B cell (primary cell): ENCODE measurements around the gene SPTBN1. TPM values are rescaled to one million over a fixed set of nuclear protein-coding genes. Genes with fewer than 3 reads are reported as not detected.

Experiments used
- ATAC-seq: fragments of 200-7000 bp; cut with Tn5 transposase; one replicate; pipeline ENCODE4 v1.10.0; 2021; ENCODE audit warnings: low read depth, mild to moderate bottlenecking, moderate number of reproducible peaks, moderate library complexity
- CTCF ChIA-PET: fragments of 350-600 bp; sonication (Branson Sonifier 250); formaldehyde crosslinking; loops from one replicate; lab custom pipeline; 2021; ENCODE audit warnings: antibody characterized with exemption, inconsistent platforms; lab: Charles Lee
- POLR2A ChIA-PET: fragments of 350-600 bp; sonication (Branson Sonifier 250); formaldehyde crosslinking; loops from one replicate; lab custom pipeline; 2021; ENCODE audit warnings: antibody characterized with exemption; lab: Charles Lee
- DNase-seq: peaks from one replicate; pipeline ENCODE4 v3.0.0; 2013
- H2AFZ ChIP-seq: 2 replicates; pipeline ENCODE4 v1.6.1; 2012; ENCODE audit warnings: mild to moderate bottlenecking, low read depth, low read length; ENCODE audit not compliant: insufficient read depth, poor library complexity, severe bottlenecking
- H3K27ac ChIP-seq, 2 donors: 1 replicate in 1 of 2; 2 replicates in 1 of 2; pipeline ENCODE4 v1.5.1; 2012 to 2013; ENCODE audit warnings: low read length in 2 of 2, mild to moderate bottlenecking in 2 of 2, moderate library complexity in 1 of 2
- H3K27me3 ChIP-seq, 4 experiments: fragments of 200-600 bp in 1 of 4; sonication (generic) in 1 of 4; replicated peaks in 1 of 4; 1 replicate in 2 of 4; 2 replicates in 2 of 4; pipeline versions ENCODE4 v1.6.1 to v1.7.0; 2013 to 2016; ENCODE audit warnings: low read length in 3 of 4, mild to moderate bottlenecking in 2 of 4, mixed read lengths in 1 of 4, moderate library complexity in 1 of 4; ENCODE audit not compliant: insufficient read depth in 4 of 4, control insufficient read depth in 3 of 4; ENCODE audit errors: control extremely low read depth in 1 of 4
- H3K36me3 ChIP-seq, 2 experiments: replicated peaks in 1 of 2; 1 replicate in 1 of 2; 2 replicates in 1 of 2; pipeline versions ENCODE4 v1.6.1 to v1.7.1; 2013; ENCODE audit warnings: low read length in 1 of 2; ENCODE audit not compliant: insufficient read depth in 2 of 2, control insufficient read depth in 1 of 2; ENCODE audit errors: control extremely low read depth in 1 of 2, extremely low read depth in 1 of 2
- H3K4me1 ChIP-seq, 2 donors: fragments of 200-600 bp in 1 of 2; sonication (generic) in 1 of 2; 1 replicate in 1 of 2; 2 replicates in 1 of 2; pipeline versions ENCODE4 v1.5.1 to v1.6.1; 2013 to 2017; ENCODE audit warnings: low read length in 2 of 2; ENCODE audit not compliant: control insufficient read depth in 2 of 2, insufficient read depth in 2 of 2
- H3K4me2 ChIP-seq: replicated peaks from 2 replicates; pipeline ENCODE3; 2012; ENCODE audit warnings: mild to moderate bottlenecking, low read depth, low read length; ENCODE audit not compliant: poor library complexity, severe bottlenecking
- H3K4me3 ChIP-seq, 5 experiments: fragments of 200-600 bp in 1 of 5; sonication (generic) in 1 of 5; 1 replicate in 3 of 5; 2 replicates in 2 of 5; pipeline versions ENCODE4 v1.5.1 to v1.7.0; 2011 to 2016; ENCODE audit warnings: low read length in 4 of 5, mild to moderate bottlenecking in 4 of 5, low read depth in 2 of 5, control low read depth in 1 of 5, moderate library complexity in 1 of 5; ENCODE audit not compliant: insufficient read depth in 1 of 5; ENCODE audit errors: control extremely low read depth in 1 of 5, extremely low read depth in 1 of 5
- H3K79me2 ChIP-seq: fragments of 200-600 bp; sonication (generic); one replicate; pipeline ENCODE4 v1.6.0; 2016; ENCODE audit warnings: low read length; ENCODE audit not compliant: control insufficient read depth, insufficient read depth
- H3K9ac ChIP-seq: fragments of 200-600 bp; sonication (generic); 2 replicates; pipeline ENCODE4 v1.6.1; 2017; ENCODE audit warnings: mild to moderate bottlenecking, low read length, moderate library complexity
- H3K9me3 ChIP-seq, 3 donors: one replicate each; pipeline versions ENCODE4 v1.6.1 to v1.7.1; 2013; ENCODE audit warnings: low read length in 2 of 3; ENCODE audit not compliant: control insufficient read depth in 2 of 3, insufficient read depth in 1 of 3; ENCODE audit errors: control extremely low read depth in 1 of 3
- H4K20me1 ChIP-seq: 2 replicates; pipeline ENCODE4 v1.6.0; 2012; ENCODE audit warnings: mild to moderate bottlenecking, low read length; ENCODE audit not compliant: insufficient read depth, control insufficient read depth, poor library complexity, severe bottlenecking
- H3K27ac Mint-ChIP-seq: one replicate; pipeline ENCODE4 v1.8.0; 2021; ENCODE audit warnings: mixed read lengths
- H3K27me3 Mint-ChIP-seq: one replicate; pipeline ENCODE4 v1.8.0; 2021; ENCODE audit warnings: mixed read lengths
- H3K4me1 Mint-ChIP-seq: one replicate; pipeline ENCODE4 v1.8.0; 2021; ENCODE audit warnings: mixed read lengths
- H3K4me3 Mint-ChIP-seq: one replicate; pipeline ENCODE4 v1.8.0; 2021; ENCODE audit warnings: mixed read lengths
- H3K9me3 Mint-ChIP-seq: one replicate; pipeline ENCODE4 v1.8.0; 2022; ENCODE audit warnings: mixed read lengths; ENCODE audit not compliant: insufficient read depth
- CTCF ChIP-seq: fragments of 200-600 bp; IDR thresholded peaks from one replicate; pipeline ENCODE4 v1.8.0; 2022; ENCODE audit warnings: antibody characterized with exemption, mild to moderate bottlenecking
- EZH2 ChIP-seq: IDR thresholded peaks from 2 replicates; pipeline ENCODE4 v1.6.1; 2012; ENCODE audit warnings: borderline replicate concordance, low read depth, mild to moderate bottlenecking, moderate library complexity, low read length; ENCODE audit not compliant: insufficient read depth, poor library complexity, severe bottlenecking
- WGBS: methylation state at CpG from one replicate; pipeline ENCODE4 v1.1.5; 2013; ENCODE audit warnings: missing lambda C conversion rate; ENCODE audit not compliant: insufficient coverage; 5-methylcytosine and 5-hydroxymethylcytosine counted together
- intact Hi-C: fragments of 100-400 bp; cut with micrococcal nuclease; formaldehyde crosslinking; loops from one replicate; pipeline ENCODE4 v1.10.0; 2022
- polyA plus RNA-seq: library from polyadenylated mRNA; depleted of rRNA; stranded (reverse); fragments of >200 nt; gene quantifications from 2 replicates; pipeline ENCODE4 v1.2.3, GENCODE V29; 2012
- total RNA-seq, 2 donors: library from RNA; stranded (reverse); fragments of 120-200 nt in 1 of 2; gene quantifications; 1 replicate in 1 of 2; 2 replicates in 1 of 2; pipeline versions ENCODE4 v1.2.3 to v1.2.4, GENCODE V29; 2013 to 2022

The SPTBN1 gene
- total and polyA plus RNA-seq, 2 donors (not counting 1 experiment from before 2014, with no cell fraction given) = 43.7 to 144 TPM

- Histone ChIP-seq H4K20me1 (no peaks in the 10 kb centered on the region), H3K36me3 (peaks cover 0 to 8% of the 10 kb centered on the region in 2 experiments), H3K27ac (peak overlapping the region; percentile 77 to 85), H3K4me3 (peak overlapping the region in 1 of 5 experiments; percentile 34), H3K4me1 (peaks cover 89 to 91% of the 10 kb centered on the region in 2 donors), H3K9ac (peak overlapping the region; percentile 36), H3K4me2 (peak overlapping the region; percentile 61), H3K9me3 (no peaks in the 10 kb centered on the region), H3K79me2 (peaks cover 97% of the 10 kb centered on the region), H3K27me3 (no peaks in the 10 kb centered on the region), H2AFZ (peak overlapping the region; percentile 16)
- CTCF ChIA-PET = interaction anchor here (0.8 to 5.1 kb wide), 10 partner anchors 8 to 125 kb away, joined by 3 to 56 read pairs (median 4); no protein-coding TSS in a partner anchor
- POLR2A ChIA-PET = interaction anchor here (0.7 to 2.2 kb wide), 4 partner anchors 9 to 25 kb away, joined by 3 to 31 read pairs (median 10); no protein-coding TSS in a partner anchor
- DNase-seq (peak; percentile 65), ATAC-seq (peak; percentile 44)
- H3K27ac Mint-ChIP-seq = peak overlapping the region; percentile 93
- TF ChIP-seq EZH2 (no peak), CTCF (no peak)
- 7% methylated on average over 3 of the region's 6 CpGs for WGBS
- peak overlapping the region; percentile 77 for H3K4me3 Mint-ChIP-seq
- intact Hi-C loops = loop anchor here (10.0 kb wide), 1 partner anchor 1035 kb away; the partner anchor contains the start of gene PPP4R3B
- no peaks in the 10 kb centered on the region for H3K27me3 Mint-ChIP-seq
- H3K9me3 Mint-ChIP-seq = no peaks in the 10 kb centered on the region
- H3K4me1 Mint-ChIP-seq = peaks cover 93% of the 10 kb centered on the region
These were observed 123.8 kb downstream of the SPTBN1 start for GRCh38 chr2:54579682-54580620.
